HCT116 (cell line): ENCODE measurements around the gene RAB3C. TPM values are rescaled to one million over a fixed set of nuclear protein-coding genes. Genes with fewer than 3 reads are reported as not detected.

ENCODE experiments used
- ATAC-seq: fragments of 200-7000 bp; cut with Tn5 transposase; 2 replicates; pipeline ENCODE4 v1.9.1; 2020; ENCODE audit warnings: mild to moderate bottlenecking, moderate library complexity
- BruUV-seq: library from RNA; stranded (reverse); fragments of 400-500 nt; replicated peaks from 2 replicates; lab custom pipeline; 2021; lab: Mats Ljungman, UMichigan
- CTCF ChIA-PET: fragments of 300-600 bp; sonication (Branson Sonifier 250); formaldehyde crosslinking; loops from one replicate; lab custom pipeline; 2021; ENCODE audit warnings: antibody characterized with exemption; lab: Charles Lee
- POLR2A ChIA-PET: fragments of 300-600, 350-600 bp; sonication (Branson Sonifier 250); formaldehyde crosslinking; loops from one replicate; lab custom pipeline; 2021; ENCODE audit warnings: antibody characterized with exemption; lab: Charles Lee
- RAD21 ChIA-PET, 2 experiments: fragments of 300-600 bp; sonication (Branson Sonifier 250); formaldehyde crosslinking; loops; one replicate each; lab custom pipeline; 2023; ENCODE audit warnings: low total read pairs in 2 of 2; ENCODE audit not compliant: uncharacterized antibody in 2 of 2, unreplicated experiment in 2 of 2, low non-redundant PET in 1 of 2; lab: Charles Lee
- DNase-seq: peaks from one replicate; pipeline ENCODE4 v3.0.0-alpha.2; 2010; ENCODE audit warnings: low read depth, low spot score
- H2AFZ ChIP-seq: fragments of 200-600 bp; shearing (Covaris generic), sonication (generic); 2 replicates; pipeline ENCODE4 v1.6.1; 2017; ENCODE audit warnings: low read depth, mixed run types, mixed read lengths, antibody characterized with exemption, low read length; ENCODE audit not compliant: poor library complexity, severe bottlenecking
- H3K27ac ChIP-seq: 2 replicates; pipeline ENCODE4 v1.5.1; 2012; ENCODE audit warnings: low read depth, low read length
- H3K27me3 ChIP-seq: fragments of 200-600 bp; sonication (generic); 2 replicates; pipeline ENCODE4 v1.6.1; 2016; ENCODE audit warnings: mixed run types, low read length, mixed read lengths; ENCODE audit not compliant: insufficient read depth
- H3K36me3 ChIP-seq, 2 experiments: fragments of 200-500 bp in 1 of 2; fragments of 200-600 bp in 1 of 2; sonication (Bioruptor generic) in 1 of 2; sonication (generic) in 1 of 2; 2 replicates each; pipeline versions ENCODE4 v1.5.1 to v1.6.1; 2014 to 2016; ENCODE audit warnings: low read length in 2 of 2, inconsistent platforms in 1 of 2, mixed read lengths in 1 of 2, mixed run types in 1 of 2; ENCODE audit not compliant: insufficient read depth in 2 of 2, control insufficient read depth in 1 of 2
- H3K4me1 ChIP-seq, 2 experiments: fragments of 200-600 bp in 1 of 2; sonication (generic) in 1 of 2; 2 replicates each; pipeline versions ENCODE4 v1.5.1 to v1.6.1; 2012 to 2017; ENCODE audit warnings: low read length in 2 of 2, inconsistent platforms in 1 of 2, mild to moderate bottlenecking in 1 of 2, mixed read lengths in 1 of 2, mixed run types in 1 of 2, moderate library complexity in 1 of 2; ENCODE audit not compliant: insufficient read depth in 2 of 2, control insufficient read depth in 1 of 2
- H3K4me2 ChIP-seq: fragments of 200-600 bp; sonication (generic); 2 replicates; pipeline ENCODE4 v1.6.1; 2017; ENCODE audit warnings: mixed run types, low read length, mixed read lengths
- H3K4me3 ChIP-seq, 2 experiments: fragments of 200-600 bp in 1 of 2; sonication (generic) in 1 of 2; replicated peaks in 1 of 2; 2 replicates each; pipeline ENCODE4 v1.5.1; 2011 to 2016; ENCODE audit warnings: low read length in 2 of 2, control low read depth in 1 of 2, low read depth in 1 of 2, mild to moderate bottlenecking in 1 of 2, mixed read lengths in 1 of 2, mixed run types in 1 of 2
- H3K79me2 ChIP-seq: fragments of 200-600 bp; sonication (generic); 2 replicates; pipeline ENCODE4 v1.6.1; 2017; ENCODE audit warnings: mild to moderate bottlenecking, mixed run types, low read length, moderate library complexity, mixed read lengths; ENCODE audit not compliant: insufficient read depth
- H3K9ac ChIP-seq: fragments of 200-600 bp; sonication (generic); 2 replicates; pipeline ENCODE4 v1.6.1; 2016; ENCODE audit warnings: low read length, mixed read lengths
- H3K9me2 ChIP-seq: fragments of 200-600 bp; sonication (generic), shearing (Covaris generic); 2 replicates; pipeline ENCODE4 v1.6.1; 2017; ENCODE audit warnings: mixed run types, mild to moderate bottlenecking, moderate library complexity; ENCODE audit not compliant: insufficient read depth
- H3K9me3 ChIP-seq, 2 experiments: fragments of 200-500 bp in 1 of 2; fragments of 200-600 bp in 1 of 2; sonication (Bioruptor generic) in 1 of 2; sonication (generic) in 1 of 2; 2 replicates each; pipeline ENCODE4 v1.6.1; 2014 to 2017; ENCODE audit warnings: low read length in 2 of 2, mixed read lengths in 2 of 2, inconsistent platforms in 1 of 2, low read depth in 1 of 2, mild to moderate bottlenecking in 1 of 2, mixed run types in 1 of 2, moderate library complexity in 1 of 2; ENCODE audit not compliant: control insufficient read depth in 1 of 2, insufficient read depth in 1 of 2
- H4K20me1 ChIP-seq: fragments of 200-600 bp; sonication (generic), shearing (Covaris generic); 2 replicates; pipeline ENCODE4 v1.6.1; 2017; ENCODE audit warnings: mixed run types, mild to moderate bottlenecking, moderate library complexity; ENCODE audit not compliant: insufficient read depth
- CTCF ChIP-seq, 3 experiments: fragments of 200-600 bp in 1 of 3; sonication (generic) in 1 of 3; IDR thresholded peaks in 2 of 3; conservative IDR thresholded peaks in 1 of 3; 2 replicates each; pipeline ENCODE4 v1.5.1; 2012 to 2017; ENCODE audit warnings: low read depth in 2 of 3, low read length in 2 of 3, antibody characterized with exemption in 1 of 3, borderline replicate concordance in 1 of 3, control low read depth in 1 of 3, mild to moderate bottlenecking in 1 of 3, mixed read lengths in 1 of 3, mixed run types in 1 of 3, moderate library complexity in 1 of 3; ENCODE audit not compliant: insufficient read depth in 1 of 3
- POLR2A ChIP-seq: IDR thresholded peaks from 2 replicates; pipeline ENCODE4 v1.7.0; 2011; ENCODE audit warnings: borderline replicate concordance; ENCODE audit not compliant: insufficient read depth, insufficient read length; ENCODE audit errors: extremely low read depth
- POLR2AphosphoS5 ChIP-seq: IDR thresholded peaks from 2 replicates; pipeline ENCODE4 v1.6.1; 2011; ENCODE audit warnings: mild to moderate bottlenecking, low read depth, low read length, moderate library complexity
- RAD21 ChIP-seq: IDR thresholded peaks from 2 replicates; pipeline ENCODE4 v1.6.1; 2012; ENCODE audit warnings: low read depth, mild to moderate bottlenecking
- SIN3A ChIP-seq: IDR thresholded peaks from 2 replicates; pipeline ENCODE4 v1.6.1; 2012; ENCODE audit warnings: low read depth
- ZBTB33 ChIP-seq: IDR thresholded peaks from 2 replicates; pipeline ENCODE4 v1.6.1; 2011; ENCODE audit warnings: mild to moderate bottlenecking, low read length, moderate library complexity; ENCODE audit not compliant: insufficient replicate concordance; ENCODE audit errors: extremely low read depth
- intact Hi-C: fragments of 100-400 bp; cut with micrococcal nuclease; formaldehyde crosslinking; loops from 2 replicates; pipeline ENCODE4 v1.10.0; 2022
- total RNA-seq: library from RNA; stranded (reverse); gene quantifications from one replicate; pipeline ENCODE4 v1.2.1, GENCODE V29; 2021; ENCODE audit not compliant: unreplicated experiment

RAB3C gene
- total RNA-seq, 1 experiment from 2014 or later = not detected

- H3K4me1 ChIP-seq = no peaks in the 10 kb centered on the region
- H3K9ac ChIP-seq = no peak overlapping the region
- H3K36me3 ChIP-seq = no peaks in the 10 kb centered on the region
- H3K27ac ChIP-seq = no peak overlapping the region
- H3K4me2 ChIP-seq = no peak overlapping the region
- H3K9me2 ChIP-seq = no peaks in the 10 kb centered on the region
- no peaks in the 10 kb centered on the region for H3K79me2 ChIP-seq
- H3K27me3 ChIP-seq = peaks cover 9% of the 10 kb centered on the region
- ChIA-PET RAD21 (no interaction called here), CTCF (no interaction called here), POLR2A (no interaction called here)
- H3K9me3 ChIP-seq = no peaks in the 10 kb centered on the region
- H2AFZ ChIP-seq = no peak overlapping the region
- no peaks in the 10 kb centered on the region for H4K20me1 ChIP-seq
- TF ChIP-seq RAD21 (no peak), CTCF (IDR thresholded peaks at IDR 0.05 in 2 of 3, conservative IDR thresholded peaks at IDR 0.05 in 1 of 3; ENCODE audit: borderline replicate concordance in 1 of 3, insufficient read depth in 1 of 3, low read depth in 2 of 3, low read length in 2 of 3) (no peak), SIN3A (no peak), POLR2A (no peak), ZBTB33 (no peak), POLR2AphosphoS5 (no peak)
- no TSS peak for BruUV-seq
- no peak for DNase-seq
- intact Hi-C loops = no loop called here
- ATAC-seq = no peak
- H3K4me3 ChIP-seq = no peak overlapping the region
Observed at GRCh38 chr5:58672521-58672920, 89.6 kb downstream of the RAB3C start.
